Activated T-cell treated with anti-CD3 and anti-CD28 coated beads for 1 hour (primary cell): Measurements from ENCODE around the gene ARL13A.
"Not testable (repeated sequence)": the region's sequence is repeated elsewhere in the genome, so short reads cannot be mapped to it uniquely, and the experiment has no call there.

Experiments used
- DNase-seq: peaks from one replicate; pipeline ENCODE4 v3.0.0-alpha.2; 2020; ENCODE audit warnings: low read depth

The ARL13A gene

DNA sequence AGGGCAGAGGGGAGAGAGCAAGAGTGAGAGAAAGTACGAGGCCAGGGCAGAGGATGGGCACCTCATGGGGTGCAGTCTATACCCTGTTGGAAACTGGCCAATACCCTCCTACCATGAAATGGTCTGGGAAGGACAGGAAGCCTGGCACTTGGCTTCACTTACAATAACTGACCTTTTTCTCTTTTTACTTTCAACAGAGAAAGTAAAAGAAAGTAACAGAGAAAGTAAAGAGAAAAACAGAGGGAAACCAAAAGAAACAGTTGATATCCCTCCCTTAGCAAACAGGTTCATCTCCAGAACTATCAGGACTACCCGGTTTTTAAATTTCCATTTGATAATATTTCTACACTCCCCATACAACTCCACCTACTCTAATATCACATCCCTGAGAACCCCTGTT is 20.6 kb downstream of the ARL13A start:
- DNase-seq = no peak

DNA sequence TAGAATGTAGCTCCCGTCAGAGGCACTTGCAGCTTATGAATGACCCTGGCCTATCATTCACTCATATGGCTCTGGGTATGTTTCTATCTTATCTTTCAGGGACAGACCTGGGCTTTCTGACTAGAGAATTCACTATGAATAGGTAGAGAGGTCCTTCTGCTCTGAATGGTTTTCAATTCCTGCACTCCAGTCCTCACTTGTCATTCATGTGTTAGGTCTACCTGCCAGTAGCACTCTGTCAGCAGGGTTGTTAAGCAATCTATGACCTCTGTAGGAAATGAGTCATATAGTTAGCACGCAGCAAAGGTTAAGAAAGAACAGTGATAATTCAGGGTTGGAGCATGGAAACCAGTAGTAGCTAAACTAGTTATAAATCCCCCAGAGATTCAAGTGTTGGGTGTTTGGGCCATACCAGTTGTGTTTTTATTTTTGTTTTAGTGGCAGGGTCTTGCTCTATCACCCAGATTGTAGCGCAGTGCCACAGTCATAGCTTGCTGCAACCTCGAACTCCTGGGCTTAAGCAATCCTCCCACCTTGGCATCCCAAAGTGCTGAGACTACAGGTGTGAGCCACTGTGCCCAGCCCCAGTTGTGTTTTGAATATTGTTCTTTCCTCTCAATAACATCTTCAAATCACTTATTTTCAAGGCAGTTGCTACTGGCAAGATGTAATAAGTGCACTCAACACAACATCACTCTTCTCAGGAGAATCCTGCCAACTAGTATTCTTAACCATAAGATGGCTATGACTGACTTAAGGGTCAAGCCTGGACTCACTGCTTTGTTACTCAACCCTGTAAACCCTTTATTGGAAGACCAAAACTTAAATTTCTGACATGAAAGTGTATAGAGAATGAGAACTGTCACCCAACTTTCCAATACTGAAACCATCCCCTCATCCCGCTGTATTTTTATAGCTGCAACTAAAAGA is 25.1 kb downstream of the ARL13A start:
- no peak for DNase-seq

DNA sequence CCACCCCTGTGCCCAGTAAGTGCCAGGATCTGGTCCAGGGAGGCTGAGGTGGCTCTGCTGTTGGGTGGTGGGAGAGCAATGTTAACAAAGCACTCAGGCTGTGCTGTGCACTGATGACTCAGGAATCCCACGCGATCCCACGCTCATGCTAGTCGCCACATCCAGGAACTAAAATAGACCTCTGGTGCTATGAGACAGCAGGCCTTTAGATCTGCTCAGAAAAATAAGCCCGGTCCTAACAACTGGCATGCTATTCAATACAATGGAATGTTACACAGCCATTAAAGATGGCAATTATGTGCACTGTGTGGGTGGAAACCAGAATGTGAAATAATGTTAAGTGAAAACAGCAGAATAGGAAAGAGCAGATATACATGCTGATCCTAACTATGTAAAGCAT is 26.0 kb downstream of the ARL13A start:
- DNase-seq = no peak

DNA sequence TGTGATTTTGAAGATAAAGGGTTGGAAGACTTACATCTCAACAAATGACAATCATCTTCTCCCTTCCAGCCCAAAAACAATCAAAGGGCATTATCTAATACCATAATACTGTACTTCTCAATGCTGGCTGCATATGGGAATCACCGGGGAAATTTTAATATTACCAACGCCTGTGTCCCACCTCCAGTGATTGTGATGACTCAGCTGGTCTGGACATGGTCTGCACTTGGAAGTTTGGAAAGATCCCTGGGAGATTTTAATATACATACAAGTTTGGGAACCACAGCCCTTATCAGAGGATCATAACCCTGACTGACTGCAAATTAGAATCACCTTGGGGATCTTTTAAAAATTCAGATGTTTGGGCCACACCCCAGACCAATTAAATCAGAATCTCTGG is 29.9 kb downstream of the ARL13A start:
- no peak for DNase-seq

DNA sequence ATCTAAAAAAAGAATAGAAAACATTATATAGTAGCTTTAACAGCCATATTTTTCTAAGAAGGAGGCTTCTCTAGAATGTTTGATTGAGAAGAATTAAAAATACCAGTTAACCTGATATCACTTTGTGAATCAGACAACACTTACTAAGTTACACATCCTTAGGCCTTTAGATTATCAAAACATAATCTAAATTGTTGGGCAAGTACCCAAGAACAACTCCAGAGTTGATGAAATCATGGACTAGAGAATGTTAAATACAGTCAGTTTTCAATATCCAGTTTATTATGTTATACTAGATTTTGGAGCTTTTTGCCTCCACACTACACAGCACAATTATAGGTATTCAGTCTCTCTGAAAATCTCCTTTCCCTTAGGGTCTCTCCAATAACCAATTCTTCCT is 39.6 kb downstream of the ARL13A start:
- no peak for DNase-seq

DNA sequence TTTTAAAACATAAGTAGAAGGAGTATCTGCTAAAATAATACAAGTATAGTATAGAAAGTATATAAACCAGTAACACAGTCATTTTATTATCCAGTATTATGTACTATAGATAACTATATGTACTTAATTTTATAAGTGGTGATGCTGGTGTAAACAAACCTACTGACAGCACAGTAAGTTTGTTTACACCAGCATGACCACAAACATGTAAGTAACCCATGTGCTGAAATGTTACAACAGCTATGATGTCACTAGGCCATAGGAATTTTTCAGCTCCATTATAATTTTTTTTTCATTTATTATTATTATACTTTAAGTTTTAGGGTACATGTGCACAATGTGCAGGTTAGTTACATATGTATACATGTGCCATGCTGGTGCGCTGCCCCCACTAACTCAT is 42.5 kb downstream of the ARL13A start:
- not testable (repeated sequence) for DNase-seq

DNA sequence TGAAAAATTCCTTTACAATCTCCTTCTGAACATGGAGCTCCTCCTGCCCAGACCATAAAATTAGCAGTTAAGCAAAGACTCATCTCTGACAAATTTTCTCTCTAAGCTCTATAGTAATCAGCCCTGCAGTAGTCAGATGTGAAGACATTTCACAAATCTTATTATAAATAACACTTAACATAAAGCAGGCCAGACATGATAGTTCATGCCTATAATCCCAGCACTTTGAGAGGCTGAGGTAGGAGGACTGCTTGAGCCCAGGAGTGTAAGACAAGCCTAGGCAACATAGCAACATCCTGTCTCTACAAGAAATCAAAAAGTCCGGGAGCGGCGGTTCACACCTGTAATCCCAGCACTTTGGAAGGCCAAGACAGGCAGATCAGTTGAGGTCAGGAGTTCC is 52.5 kb downstream of the ARL13A start:
- DNase-seq = no peak

DNA sequence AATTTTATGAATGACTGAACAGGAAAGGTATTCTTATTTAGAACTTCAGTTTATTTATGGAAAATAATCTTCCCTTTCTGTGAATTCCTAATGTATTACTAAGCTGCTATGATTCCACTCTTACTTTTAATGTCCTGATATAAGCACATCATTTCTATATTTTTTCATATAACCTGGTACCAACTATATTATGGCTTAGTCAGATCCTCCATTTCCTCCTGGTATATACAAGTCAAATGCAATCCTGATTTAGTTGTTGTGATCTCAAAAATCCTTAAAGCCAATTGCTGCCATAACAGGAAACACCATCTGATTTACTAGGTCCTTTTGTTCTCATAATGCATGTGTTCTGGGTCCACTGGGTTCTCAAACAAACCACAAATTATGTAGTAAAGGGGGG is 55.6 kb downstream of the ARL13A start:
- DNase-seq = no peak

DNA sequence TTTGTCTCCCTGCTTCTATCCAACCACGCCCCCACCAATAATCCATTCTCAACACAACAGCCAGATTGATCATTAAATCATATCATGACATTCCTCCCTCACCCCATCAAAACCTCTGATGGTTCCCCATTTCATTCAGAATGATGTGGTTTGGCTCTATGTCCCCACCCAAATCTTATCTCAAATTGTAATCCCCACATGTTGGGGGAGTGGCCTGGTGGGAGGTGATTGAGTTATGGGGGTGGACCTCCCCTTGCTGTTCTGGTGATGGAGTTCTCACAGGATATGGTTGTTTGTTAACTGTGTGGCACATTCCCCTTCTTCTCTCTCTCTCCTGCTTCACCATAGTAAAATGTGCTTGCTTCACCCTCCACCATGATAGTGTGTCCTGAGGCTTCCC is 59.1 kb downstream of the ARL13A start:
- DNase-seq = no peak

DNA sequence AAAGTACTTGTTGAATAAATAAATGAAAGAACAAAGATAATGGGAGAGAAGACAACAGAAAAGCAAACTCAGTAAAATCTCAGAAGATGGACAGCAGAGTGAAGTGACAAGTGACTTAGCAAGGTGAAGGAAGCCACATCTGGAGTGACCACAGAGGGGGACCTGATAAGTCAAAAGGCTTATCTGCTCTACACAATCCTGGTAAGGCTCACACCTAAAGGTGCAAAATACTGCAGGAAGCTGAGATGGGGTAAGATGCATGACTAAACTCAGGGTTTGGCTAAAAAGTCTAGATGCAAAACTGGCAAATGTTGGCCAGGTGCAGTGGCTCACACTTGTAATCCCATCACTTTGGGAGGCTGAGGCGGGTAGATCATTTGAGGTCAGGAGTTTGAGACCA is 60.2 kb downstream of the ARL13A start:
- DNase-seq = no peak

DNA sequence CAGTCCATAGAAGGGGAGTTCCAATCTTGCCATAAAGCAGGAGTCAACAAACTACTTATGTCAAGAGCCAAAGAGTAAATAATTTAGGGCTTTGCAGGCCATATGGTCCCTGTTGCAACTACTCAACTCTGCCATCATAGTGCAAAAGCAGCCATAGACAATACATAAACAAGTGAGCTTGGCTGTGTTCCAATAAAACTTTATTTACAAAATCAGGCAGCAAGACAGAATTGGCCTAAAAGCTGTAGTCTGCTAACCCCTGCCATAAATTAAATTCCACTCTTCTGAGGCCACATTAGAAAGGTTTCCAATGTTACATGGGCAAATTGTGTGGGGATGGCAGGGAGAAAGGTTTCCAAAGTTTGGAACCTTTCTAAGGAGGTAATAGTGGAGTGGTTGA is 67.7 kb downstream of the ARL13A start:
- DNase-seq = no peak

DNA sequence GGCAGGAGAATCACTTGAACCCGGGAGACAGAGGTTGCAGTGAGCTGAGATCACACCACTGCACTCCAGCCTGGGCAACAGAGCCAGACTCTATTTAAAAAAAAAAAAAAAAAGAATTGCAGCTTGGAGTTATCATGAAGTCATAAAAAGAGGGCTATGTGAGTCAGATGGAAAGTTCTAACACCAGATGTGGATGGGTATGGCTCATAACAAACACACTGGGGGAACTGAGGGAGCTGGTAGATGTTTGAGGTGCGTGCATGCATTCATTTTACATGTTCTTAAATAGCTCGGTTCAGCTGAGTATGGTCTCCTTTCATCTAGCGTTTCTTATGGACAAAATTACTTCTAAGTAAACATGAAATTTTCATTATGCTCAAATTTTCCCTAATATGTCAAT is 70.7 kb downstream of the ARL13A start:
- no peak for DNase-seq
